Thymus (tissue), 11 donors: Measurements from ENCODE around the gene REL. TPM values are rescaled to one million over a fixed set of nuclear protein-coding genes. Genes with fewer than 3 reads are reported as not detected.
"Not testable (repeated sequence)": the region's sequence is repeated elsewhere in the genome, so short reads cannot be mapped to it uniquely, and the experiment has no call there.

ENCODE experiments used
- DNase-seq, 9 donors: peaks; one replicate each; pipeline ENCODE4 v3.0.0-alpha.2; 2013; ENCODE audit warnings: low spot score in 9 of 9, low read depth in 6 of 9, missing footprints in 1 of 9
- H3K27ac ChIP-seq, 2 donors: one replicate each; pipeline ENCODE4 v1.5.1; 2013; ENCODE audit warnings: control low read depth in 1 of 2, low read depth in 1 of 2, low read length in 1 of 2, mild to moderate bottlenecking in 1 of 2, moderate library complexity in 1 of 2
- H3K27me3 ChIP-seq, 2 donors: one replicate each; pipeline ENCODE4 v1.5.1; 2013; ENCODE audit warnings: low read length in 1 of 2; ENCODE audit not compliant: control insufficient read depth in 2 of 2, insufficient read depth in 1 of 2
- H3K36me3 ChIP-seq, 2 donors: one replicate each; pipeline ENCODE4 v1.5.1; 2013; ENCODE audit warnings: low read length in 1 of 2, mild to moderate bottlenecking in 1 of 2, moderate library complexity in 1 of 2; ENCODE audit not compliant: control insufficient read depth in 2 of 2, insufficient read depth in 2 of 2
- H3K4me1 ChIP-seq, 2 donors: one replicate each; pipeline ENCODE4 v1.5.1; 2013; ENCODE audit warnings: low read length in 2 of 2; ENCODE audit not compliant: control insufficient read depth in 2 of 2, insufficient read depth in 2 of 2
- H3K4me3 ChIP-seq, 2 donors: one replicate each; pipeline ENCODE4 v1.5.1; 2013; ENCODE audit warnings: low read length in 2 of 2, control low read depth in 1 of 2, mild to moderate bottlenecking in 1 of 2
- H3K9me3 ChIP-seq, 2 donors: one replicate each; pipeline ENCODE4 v1.5.1; 2013; ENCODE audit warnings: low read length in 1 of 2, mild to moderate bottlenecking in 1 of 2; ENCODE audit not compliant: control insufficient read depth in 2 of 2, insufficient read depth in 1 of 2
- WGBS: extraction: QIAGEN DNeasy Blood & Tissue Kit; methylation state at CpG from one replicate; pipeline ENCODE4 v1.1.7; 2013; 5-methylcytosine and 5-hydroxymethylcytosine counted together
- polyA plus RNA-seq: library from polyadenylated mRNA; stranded (reverse); fragments of 200-250 nt; gene quantifications from one replicate; pipeline ENCODE4 v1.2.3, GENCODE V29; 2013
- total RNA-seq: library from RNA; stranded (reverse); fragments of 120-200 nt; gene quantifications from one replicate; pipeline ENCODE4 v1.2.4, GENCODE V29; 2013
- donor health status: healthy.

The REL gene
- total and polyA plus RNA-seq, 2 donors = 3.1 to 10.6 TPM

GRCh38 chr2:60925994-60926740 lies 44.8 kb downstream of the REL start:
- Histone ChIP-seq H3K9me3 (no peaks in the 10 kb centered on the region), H3K36me3 (peaks cover 18 to 32% of the 10 kb centered on the region in 2 donors), H3K4me3 (no peak overlapping the region), H3K27ac (no peak overlapping the region), H3K4me1 (no peaks in the 10 kb centered on the region), H3K27me3 (no peaks in the 10 kb centered on the region)
- WGBS = 82% methylated on average over 7 of the region's 7 CpGs
- DNase-seq = no peak

- WGBS = 74% methylated on average over 3 of the region's 3 CpGs
- Histone ChIP-seq H3K36me3 (peaks cover 14 to 28% of the 10 kb centered on the region in 2 donors), H3K4me1 (no peaks in the 10 kb centered on the region), H3K27ac (no peak overlapping the region), H3K9me3 (no peaks in the 10 kb centered on the region), H3K27me3 (no peaks in the 10 kb centered on the region), H3K4me3 (no peak overlapping the region)
- peak in 1 of 9 donors; percentile 9 for DNase-seq
Measured at GRCh38 chr2:60926741-60927552, 45.6 kb downstream of the REL start.

GRCh38 chr2:60932061-60932460 lies 50.7 kb downstream of the REL start:
- H3K9me3 ChIP-seq, DNase-seq, H3K27ac ChIP-seq, H3K4me3 ChIP-seq, H3K4me1 ChIP-seq, H3K27me3 ChIP-seq: not testable (repeated sequence)
- 98% methylated on average over 5 of the region's 5 CpGs for WGBS
- peaks cover 8 to 18% of the 10 kb centered on the region in 2 donors for H3K36me3 ChIP-seq

- H3K27me3 ChIP-seq = no peaks in the 10 kb centered on the region
- H3K27ac ChIP-seq = no peak overlapping the region
- 97% methylated on average over 3 of the region's 3 CpGs for WGBS
Measured at GRCh38 chr2:60932954-60933353, 51.6 kb downstream of the REL start.

GRCh38 chr2:60934165-60934722 lies 52.9 kb downstream of the REL start:
- no peak overlapping the region for H3K4me3 ChIP-seq
- H3K36me3 ChIP-seq = peaks cover 11 to 13% of the 10 kb centered on the region in 2 donors
- H3K4me1 ChIP-seq = no peaks in the 10 kb centered on the region
- H3K27me3 ChIP-seq = no peaks in the 10 kb centered on the region
- H3K27ac ChIP-seq = no peak overlapping the region
- 90% methylated on average over 2 of the region's 2 CpGs for WGBS
- H3K9me3 ChIP-seq = no peaks in the 10 kb centered on the region
- no peak for DNase-seq

More at GRCh38 chr2:60932954-60933353, 51.6 kb downstream of the REL start:
- no peak for DNase-seq
- H3K36me3 ChIP-seq = peaks cover 11 to 13% of the 10 kb centered on the region in 2 donors
- H3K4me3 ChIP-seq = no peak overlapping the region
- no peaks in the 10 kb centered on the region for H3K9me3 ChIP-seq
- H3K4me1 ChIP-seq = no peaks in the 10 kb centered on the region

- no peaks in the 10 kb centered on the region for H3K27me3 ChIP-seq
- H3K27ac ChIP-seq = no peak overlapping the region
- no peak overlapping the region for H3K4me3 ChIP-seq
- H3K36me3 ChIP-seq = peaks cover 11 to 13% of the 10 kb centered on the region in 2 donors
- WGBS = 97% methylated on average over 5 of the region's 5 CpGs
- no peak for DNase-seq
- H3K9me3 ChIP-seq = no peaks in the 10 kb centered on the region
- no peaks in the 10 kb centered on the region for H3K4me1 ChIP-seq
Measured at GRCh38 chr2:60936757-60937156, 55.4 kb downstream of the REL start.

GRCh38 chr2:60938301-60938700 lies 56.9 kb downstream of the REL start:
- H3K27me3 ChIP-seq = no peaks in the 10 kb centered on the region
- no peak overlapping the region for H3K4me3 ChIP-seq
- 99% methylated on average over 7 of the region's 7 CpGs for WGBS
- no peak for DNase-seq
- no peaks in the 10 kb centered on the region for H3K4me1 ChIP-seq
- peaks cover 11 to 13% of the 10 kb centered on the region in 2 donors for H3K36me3 ChIP-seq
- no peaks in the 10 kb centered on the region for H3K9me3 ChIP-seq
- H3K27ac ChIP-seq = no peak overlapping the region

- DNase-seq = no peak
- H3K36me3 ChIP-seq = peaks cover 11 to 13% of the 10 kb centered on the region in 2 donors
- H3K9me3 ChIP-seq = no peaks in the 10 kb centered on the region
- no peak overlapping the region for H3K27ac ChIP-seq
- H3K27me3 ChIP-seq = no peaks in the 10 kb centered on the region
- no peak overlapping the region for H3K4me3 ChIP-seq
- H3K4me1 ChIP-seq = no peaks in the 10 kb centered on the region
- WGBS = 59% methylated on average over 2 of the region's 2 CpGs
Measured at GRCh38 chr2:60939622-60940021, 58.2 kb downstream of the REL start.

GRCh38 chr2:60945341-60945740 lies 64.0 kb downstream of the REL start:
- Histone ChIP-seq H3K9me3 (no peaks in the 10 kb centered on the region), H3K4me3 (no peak overlapping the region), H3K27ac (no peak overlapping the region), H3K36me3 (no peaks in the 10 kb centered on the region), H3K4me1 (no peaks in the 10 kb centered on the region), H3K27me3 (no peaks in the 10 kb centered on the region)
- DNase-seq = no peak
- 98% methylated on average over 2 of the region's 2 CpGs for WGBS
